GM18519 (cell line): ENCODE data around the gene FARS2.
A peak's percentile ranks its signal among the peaks of the same experiment; 100 is the strongest.

Experiments used
- ATAC-seq: cut with Tn5 transposase; IDR thresholded peaks from one replicate; pipeline ENCODE4 v1.9.1; 2021; ENCODE audit warnings: mild to moderate bottlenecking, moderate library complexity; ENCODE audit not compliant: unreplicated experiment, low FRiP score

Gene FARS2

DNA sequence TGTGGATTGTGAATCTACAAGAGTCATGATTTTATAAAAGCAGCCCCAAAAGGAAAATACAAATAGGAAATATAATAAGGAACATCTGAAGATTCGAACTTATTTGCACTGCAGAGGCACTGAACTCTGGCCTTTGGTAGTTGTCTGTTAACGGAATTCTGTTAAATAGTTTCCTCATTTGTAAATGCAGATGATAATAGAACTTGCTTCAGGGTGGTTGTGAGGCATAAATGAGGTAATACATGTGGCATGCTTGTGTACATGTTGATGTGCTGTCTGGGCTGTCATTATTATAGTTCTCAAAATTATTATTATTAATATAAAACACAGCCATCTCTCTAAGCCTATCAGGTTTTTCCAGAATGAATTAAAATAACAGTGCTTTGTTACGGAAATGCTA is 443.4 kb downstream of the FARS2 start:
- ATAC-seq: no peak

DNA sequence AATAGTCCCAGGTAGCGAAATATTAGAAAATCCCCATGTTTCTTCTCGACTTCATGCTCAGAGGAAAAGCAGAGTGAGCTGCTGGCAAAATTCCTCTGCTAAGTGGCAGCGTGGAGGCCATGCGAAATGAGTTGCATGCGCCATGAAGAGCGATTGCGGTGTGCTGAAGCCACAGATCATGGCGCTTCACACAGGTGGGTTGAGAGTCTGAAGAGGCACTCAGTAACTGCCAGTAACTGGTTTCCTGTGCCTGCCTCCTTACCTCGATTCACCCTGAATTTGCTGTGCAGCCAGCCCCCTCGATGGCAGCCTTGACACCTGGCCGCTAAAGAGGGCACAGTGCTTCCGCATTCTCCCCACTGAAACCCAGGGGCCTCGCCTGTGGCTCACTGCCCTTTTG is 443.9 kb downstream of the FARS2 start:
- ATAC-seq: no peak

DNA sequence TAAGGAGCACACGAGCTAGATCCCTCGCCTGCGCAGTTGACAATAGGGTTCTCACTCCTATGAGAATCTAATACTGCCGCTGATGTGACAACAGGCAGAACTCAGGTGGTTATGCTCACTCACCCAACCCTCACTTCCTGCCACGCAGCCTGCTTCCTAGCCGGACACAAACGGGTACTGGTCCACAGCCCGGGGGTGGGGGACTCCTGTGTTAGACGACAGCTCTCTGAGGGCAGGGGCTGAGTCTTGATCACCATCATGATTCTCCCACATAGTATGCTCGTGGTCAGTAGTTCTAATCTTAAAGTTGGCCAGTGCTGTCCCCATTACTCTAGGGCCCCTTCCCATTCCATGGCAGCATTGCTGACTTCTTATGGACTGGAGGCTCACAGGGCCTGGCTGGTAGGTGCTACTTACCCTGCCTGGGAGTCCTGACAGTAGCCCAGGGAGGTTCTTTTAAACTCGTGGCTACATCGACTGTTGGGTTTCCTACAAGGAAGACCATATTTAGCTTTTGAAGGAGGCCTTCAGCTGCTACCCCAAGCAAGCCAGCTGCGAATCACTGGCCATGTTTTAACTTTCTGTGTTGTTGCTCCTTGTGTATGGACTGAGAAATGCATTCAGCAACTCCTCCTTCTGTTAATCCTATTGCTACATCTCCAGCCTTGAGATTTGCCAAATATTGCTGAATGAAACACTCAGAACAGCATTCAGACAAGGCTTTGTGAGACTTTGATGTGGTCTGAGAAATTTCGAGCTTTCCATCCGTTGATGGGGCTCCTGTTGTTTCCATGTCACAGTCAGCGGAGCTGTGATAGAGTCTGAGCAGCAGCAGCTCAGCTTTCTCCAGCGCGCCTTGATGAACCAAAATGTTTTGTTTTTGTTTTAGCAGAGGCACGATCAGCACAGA is 445.1 kb downstream of the FARS2 start:
- no peak for ATAC-seq

DNA sequence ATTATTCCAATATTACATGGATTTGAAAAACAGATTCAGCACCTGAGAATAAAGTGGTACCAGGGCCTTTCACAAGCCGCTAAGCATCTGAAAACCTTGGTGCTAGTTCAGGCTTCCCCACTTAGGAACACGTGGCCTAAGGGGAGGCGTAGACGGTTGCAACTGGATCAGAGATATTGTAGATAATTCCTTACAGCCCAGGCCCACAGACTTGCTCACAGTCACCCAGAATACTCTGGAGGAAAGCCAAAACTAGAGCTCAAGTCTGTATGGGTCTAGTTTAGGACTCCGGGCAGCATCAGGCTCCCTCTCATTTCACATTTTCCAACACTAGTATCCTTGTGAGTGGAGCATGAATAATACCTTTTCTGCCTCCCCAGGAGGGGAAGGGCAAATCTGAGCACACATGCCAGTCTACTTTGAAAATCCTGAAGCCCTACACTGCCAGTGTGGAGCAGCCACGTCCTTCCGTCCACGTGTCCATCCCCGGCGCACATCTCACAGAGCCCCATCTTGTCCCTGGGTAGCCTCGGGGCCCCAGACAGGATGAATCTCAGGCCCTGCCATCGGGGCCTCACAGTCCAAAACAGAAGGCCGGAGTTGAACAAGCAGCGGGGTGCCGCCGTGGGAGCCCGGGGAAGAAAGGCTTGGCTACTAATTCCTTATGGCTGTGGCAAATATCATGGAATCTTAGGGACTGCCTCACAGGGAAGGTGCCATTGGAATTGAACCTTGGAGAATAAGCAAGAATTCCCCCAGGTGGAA is 446.1 kb downstream of the FARS2 start:
- no peak for ATAC-seq

DNA sequence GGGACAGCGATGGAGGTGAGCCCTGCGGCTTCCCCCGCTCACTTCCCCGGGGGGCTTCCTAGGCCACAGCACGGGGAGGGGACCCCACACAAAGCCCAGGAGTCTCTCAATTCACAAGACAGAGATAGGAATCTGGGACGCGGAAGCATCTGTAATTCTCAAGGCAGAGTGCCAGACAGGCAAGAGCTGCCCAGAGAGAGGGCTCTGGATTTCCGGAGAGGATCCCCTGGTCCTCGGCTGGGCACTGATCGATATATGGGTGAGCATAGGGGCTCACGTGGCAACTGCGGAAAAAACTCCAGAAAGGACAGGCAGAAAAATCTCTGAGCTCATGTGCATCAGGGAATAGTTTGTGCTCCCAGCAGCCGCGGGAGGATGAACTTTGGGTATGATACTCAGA is 449.2 kb downstream of the FARS2 start:
- no peak for ATAC-seq

DNA sequence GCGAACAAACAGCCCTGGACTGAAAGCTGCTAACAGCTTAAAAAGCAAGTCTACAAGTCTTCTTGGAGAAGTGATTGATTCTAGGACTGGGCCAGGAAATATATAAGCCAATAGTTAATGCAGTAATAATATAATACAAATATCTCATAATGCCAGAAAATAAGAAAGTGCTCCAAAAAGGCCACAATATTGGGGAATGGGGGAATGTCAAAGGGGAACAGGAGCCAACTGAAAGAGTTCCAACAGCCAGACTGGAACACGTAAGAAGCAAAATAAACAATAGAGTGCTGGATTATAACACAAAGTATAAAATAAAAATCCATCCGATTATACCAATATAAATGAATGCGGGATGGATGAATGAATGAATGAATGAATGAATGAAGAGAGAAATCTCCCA is 449.6 kb downstream of the FARS2 start:
- no peak for ATAC-seq

DNA sequence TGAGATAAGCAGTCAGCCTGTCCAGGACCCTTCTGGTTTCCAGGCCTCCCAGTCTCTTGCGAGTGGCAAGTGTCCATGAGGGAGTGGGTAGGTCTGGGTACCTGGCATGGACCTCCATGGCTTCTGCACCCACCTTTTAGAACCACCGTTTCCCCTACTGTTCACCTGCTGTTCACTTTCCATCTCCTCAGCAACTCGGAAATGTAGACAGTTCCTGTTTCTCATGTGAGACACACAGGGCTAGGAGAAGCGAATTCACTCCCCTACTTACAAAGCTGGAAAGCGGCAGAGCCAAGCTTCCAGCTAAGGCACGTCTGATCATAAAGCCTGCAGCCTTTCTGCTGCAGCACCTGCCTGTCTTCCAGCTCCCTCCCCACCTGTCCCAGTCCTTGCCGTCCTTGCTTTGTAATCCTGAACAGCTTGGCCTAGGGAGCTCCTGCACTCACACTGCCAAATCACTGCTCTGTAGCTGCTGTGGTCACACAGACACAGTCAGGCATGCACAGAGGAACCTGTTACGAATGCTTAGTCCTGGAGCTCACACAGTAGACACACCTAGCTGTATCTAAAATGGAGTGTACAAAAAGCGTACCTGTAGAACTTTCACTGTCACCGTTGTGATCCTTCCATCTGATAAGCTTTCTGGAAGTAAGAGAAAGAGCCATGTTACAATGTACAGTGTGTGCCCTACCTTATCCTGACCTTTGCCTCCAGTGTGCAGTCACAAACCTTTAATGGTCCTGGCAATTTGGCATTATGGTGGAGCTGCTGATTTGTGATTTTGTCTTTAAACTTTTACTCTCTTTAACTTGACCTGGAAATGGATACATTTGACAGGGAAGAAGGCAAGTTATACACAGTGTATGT is 451.3 kb downstream of the FARS2 start:
- ATAC-seq: no peak

DNA sequence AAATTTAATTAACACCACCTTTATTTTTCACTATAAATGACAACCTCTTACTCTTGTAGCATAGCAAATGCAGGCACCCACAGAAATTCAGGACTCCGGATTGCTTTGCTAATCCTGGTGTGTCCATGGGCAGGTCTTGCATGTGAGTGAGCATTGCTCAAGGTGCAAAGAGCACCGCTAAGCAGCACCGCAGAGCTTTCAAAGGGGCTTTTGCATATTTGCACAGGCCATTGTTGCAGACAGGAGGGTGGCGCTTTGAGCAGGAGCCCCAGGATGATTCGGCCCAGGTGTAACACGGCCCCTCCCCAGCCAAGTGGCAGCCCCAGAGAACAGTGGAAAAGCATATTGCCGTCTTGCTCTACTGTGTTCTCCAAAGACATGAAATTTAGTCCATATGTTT is 452.2 kb downstream of the FARS2 start:
- no peak for ATAC-seq

DNA sequence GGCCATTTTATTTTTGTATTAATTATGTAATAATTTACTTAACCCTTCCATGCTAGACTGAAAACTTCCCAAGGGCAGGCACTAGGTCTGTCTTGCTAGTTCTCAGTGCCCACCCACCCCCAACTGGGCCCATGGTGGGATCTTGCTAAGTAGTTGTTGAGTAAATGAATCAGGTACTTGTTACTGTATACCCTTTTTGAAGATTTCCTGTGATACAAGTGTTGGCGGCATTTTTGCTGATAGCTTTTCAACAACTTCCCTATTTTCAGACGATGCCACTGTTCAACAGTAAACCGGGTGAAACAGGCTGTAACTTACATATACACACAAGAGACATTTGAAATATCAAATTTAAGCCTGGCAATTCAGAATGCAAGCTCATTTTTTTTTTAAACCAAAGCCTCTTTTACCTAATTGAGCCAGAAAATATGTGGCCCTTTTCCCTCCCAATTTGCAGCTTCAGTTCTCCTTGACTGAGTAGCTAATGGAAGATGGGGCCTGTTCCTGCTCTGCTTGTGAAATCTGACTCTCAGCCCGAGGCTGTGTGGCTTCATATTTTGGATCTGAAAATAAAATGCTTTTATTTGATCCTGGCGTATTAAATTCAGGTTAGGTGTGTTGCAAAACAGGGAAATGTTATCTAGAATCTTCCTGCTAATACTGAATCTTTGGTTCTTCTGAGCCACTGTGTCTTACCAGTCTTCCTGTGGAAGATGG is 457.1 kb downstream of the FARS2 start:
- ATAC-seq: no peak

DNA sequence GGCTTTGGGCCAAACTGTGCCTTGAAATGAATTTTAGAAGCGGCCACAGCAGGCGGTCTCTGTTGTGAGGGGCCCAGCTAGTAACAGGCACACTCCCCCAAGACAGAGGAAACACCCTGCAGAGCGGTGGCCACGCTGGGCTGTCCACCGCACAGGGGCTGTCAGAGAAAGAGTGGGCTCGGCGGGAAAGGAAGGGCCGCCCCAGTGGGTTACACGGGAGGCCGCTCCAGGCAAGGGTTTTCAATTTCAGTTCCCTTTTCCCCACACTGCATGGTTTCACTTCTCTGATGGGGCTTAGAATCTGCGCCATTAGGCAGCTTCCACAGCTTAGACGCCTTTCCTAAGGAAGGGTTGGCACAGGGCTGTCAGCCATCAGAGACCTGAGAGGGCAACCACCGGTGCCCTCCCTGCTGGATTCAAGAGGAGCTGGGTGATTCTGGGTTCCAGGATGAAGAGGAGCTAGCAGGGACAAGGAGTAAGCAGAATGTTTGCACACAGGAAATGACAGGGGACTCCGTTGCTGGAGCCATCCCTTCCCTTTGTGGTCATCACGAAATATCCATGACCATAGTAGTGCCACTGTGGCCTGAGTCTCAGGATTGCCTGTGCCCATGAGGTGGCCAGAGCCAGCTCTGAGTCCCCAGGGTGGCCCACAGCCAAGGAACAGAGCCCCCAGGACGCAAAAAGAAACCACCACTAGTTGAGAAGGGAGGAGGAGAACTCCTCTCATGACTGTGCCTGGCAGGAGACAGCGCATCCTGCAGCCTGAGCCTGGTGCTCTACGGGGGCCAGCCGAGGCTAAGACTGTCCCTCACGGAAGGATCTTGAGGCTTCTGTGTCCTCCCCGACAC is 462.8 kb downstream of the FARS2 start:
- ATAC-seq: peak; percentile 91

DNA sequence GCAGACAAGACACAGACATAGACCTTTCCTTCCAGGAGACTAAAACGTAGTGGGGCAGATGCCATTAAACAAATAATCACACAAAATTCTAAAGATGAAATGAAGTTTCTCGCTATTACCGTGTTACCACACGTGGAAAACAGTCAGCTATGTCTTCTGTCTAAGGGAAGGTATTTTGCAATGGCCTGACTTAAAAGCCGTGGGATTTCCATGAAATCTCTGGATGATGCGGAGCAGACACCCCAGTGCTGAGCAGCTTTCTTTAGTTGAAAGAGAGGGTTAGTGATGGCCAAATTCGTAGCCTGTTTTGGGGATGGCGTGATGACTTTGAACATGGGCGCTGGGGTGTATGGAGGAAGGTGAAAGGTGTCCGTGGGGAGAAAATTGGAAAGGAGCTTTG is 463.6 kb downstream of the FARS2 start:
- no peak for ATAC-seq

DNA sequence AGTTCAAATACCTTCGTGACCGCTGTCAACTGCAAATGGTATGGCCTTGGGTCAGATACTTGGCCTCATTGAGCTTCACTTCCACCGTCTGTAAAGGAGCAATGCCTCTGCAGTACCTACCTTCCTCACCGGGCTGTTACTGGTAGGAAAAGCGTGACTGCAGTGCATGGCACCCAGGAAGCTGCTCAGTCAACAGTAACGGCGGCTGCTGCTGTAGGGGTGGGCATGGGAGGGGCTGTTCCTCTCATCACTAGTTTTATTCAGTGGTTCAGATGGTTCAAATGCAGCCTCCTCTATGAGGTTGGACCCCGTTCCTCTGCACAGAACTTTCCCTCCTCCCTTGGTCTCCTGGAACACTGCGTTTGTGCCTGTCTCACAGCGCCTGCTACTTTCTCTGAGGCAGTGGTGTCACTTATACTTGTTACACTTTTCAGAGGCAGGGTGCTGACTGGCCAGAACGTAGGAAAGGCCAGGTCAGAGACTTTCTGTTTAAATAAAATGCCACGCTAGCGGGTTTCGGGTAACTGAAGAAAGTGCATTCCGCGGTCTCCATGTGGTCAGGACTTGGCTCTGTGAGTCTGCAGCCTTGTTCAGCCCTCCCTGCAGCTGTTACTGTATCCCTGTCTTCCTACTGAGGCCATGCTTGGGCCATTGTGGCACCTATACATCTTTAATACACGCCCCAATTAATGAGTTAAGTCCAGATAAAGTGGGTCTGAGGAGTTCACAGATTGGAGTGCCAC is 465.8 kb downstream of the FARS2 start:
- ATAC-seq: no peak

DNA sequence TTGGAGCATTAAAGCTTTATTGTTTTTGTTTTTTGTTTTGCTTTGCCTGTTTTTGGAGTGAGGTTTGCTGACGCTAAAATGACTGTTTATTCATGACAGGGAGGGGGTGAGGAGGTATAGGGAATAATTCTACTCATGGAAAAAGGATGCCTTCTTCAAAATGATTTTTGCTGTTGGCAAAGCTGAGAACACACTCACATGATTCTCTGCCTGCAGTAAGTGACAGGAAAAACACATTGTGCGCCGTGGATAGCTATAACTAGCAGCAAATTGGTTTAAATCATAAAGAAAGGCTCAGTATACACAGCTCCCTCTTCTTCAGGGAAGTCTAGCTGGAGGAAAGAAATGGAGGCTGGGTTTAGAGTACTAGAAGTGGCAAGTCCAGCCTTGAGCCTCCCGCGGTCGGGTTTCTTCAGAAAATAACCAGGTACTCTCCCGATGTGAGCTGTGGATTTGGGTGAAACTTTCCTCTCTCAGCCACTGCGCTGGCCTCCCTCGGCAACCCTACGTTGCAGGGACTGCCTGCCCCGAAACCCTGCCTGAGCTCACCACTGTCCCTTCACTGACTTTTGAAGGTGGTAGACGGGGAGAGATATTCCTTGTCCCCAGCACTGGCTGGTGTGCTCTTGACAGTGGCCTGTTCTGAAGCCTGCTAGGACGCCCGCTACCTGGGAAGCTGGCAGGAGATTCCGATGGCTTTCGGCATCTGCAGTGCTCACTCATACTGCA is 467.2 kb downstream of the FARS2 start:
- no peak for ATAC-seq

DNA sequence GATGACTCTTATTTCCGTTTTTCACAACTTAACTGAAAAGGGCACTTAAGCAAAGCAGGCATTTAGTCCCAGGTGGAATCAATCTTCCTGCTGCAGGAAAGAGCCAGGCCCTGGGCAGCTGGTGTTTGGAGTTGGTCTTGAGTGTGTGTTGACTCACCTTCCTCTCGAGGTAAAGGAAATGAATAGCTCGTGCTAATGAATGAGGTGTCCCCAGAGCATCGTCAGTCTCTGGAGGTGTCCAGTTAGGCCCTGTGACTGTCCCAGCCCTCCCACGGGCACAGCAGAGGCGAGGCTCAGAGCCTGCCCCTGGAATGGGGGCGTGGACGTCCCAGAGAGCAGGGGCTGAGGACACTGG is 467.7 kb downstream of the FARS2 start:
- no peak for ATAC-seq

DNA sequence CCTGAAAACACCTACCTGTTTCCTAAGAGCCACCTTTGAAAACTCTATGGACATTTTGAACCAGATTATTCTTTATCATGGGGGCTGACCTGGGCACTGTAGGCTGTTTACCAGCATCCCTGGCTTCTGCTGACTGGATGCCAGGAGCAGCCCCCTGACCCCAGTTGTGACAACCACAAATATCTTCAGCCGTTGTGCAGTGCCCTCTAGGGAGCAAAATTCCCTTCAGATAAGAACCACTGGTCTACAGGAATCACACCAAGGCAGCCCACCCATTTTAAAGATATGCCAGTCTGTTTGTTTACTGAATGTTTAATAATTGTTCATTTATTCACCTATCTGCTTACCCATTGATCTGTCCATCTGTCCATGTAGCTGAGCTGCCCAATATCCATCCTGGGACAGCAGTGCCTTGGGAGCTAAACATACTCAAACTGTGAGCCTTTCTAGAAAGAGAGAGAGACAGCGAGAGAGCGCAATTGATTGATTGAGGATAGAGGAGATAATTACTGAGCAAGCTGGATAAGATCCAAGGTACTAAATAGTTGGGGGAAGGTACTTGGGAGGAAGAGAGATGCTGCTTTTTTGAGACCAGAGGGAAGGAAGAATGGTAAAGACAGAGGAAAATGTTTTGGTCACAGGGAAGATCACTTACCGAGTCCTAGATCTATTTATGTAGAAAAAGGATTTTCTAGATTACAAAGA is 468.7 kb downstream of the FARS2 start:
- ATAC-seq: no peak

DNA sequence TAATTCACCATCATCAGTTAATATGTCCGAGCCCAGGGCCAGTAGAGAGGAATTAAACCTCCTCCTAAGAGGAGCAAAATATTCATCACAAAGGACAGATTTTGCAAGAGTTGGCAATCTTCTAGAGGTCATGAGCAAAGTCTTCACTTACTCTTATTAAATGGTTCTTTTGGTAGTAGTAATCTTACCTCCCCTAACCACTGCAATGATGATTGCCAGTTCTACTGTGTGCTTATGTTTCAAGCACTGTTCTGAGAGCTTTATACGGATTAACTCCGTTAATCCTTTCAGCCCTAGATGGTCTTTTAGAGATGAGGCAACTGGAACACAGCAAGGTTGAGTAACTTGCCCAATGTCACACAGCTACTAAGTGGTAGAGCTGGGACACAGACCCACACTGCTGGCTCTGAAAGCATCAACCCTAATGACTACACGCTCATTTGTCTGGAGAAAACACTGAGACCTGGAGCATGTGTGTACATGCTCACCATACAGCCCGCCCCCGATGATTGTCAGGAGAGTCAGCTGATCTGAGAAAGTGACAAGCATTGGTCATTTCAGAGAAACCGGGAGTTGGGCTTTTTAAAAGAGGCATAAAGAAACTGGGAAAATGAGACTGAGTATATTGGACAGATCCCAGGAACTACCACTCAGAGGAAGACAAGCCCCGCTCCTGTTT is 469.4 kb downstream of the FARS2 start:
- ATAC-seq: no peak

DNA sequence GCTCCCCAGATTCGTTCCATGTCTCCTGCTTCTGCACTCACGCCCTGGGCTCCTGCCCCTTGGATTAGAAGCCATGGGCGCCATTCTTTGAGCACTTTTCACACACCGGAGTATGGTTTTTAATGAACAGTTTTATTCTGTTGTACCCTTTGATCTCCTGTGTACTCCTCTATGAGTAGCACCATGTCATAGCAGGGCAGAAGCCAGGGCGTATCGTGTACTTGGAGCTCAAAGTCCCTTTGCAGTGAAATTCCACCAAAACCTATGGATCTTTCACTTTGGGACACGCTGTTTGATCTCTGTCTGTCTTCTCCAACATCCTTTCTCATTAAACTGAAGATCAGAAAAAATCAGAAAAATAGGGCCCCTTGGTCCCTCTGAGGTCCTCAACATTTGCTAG is 470.1 kb downstream of the FARS2 start:
- ATAC-seq: no peak
